MM.1S (cell line): ENCODE results near the gene NOL4L.

ENCODE experiments used
- CTCF ChIP-seq: fragments of 300-600 bp; sonication (generic); IDR thresholded peaks from 2 replicates; pipeline ENCODE4 v1.5.1; 2016; ENCODE audit warnings: antibody characterized with exemption, low read length, mixed read lengths
- EZH2 ChIP-seq: fragments of 300-600 bp; sonication (generic); optimal IDR thresholded peaks from 2 replicates; pipeline ENCODE3; 2017; ENCODE audit warnings: low read depth, mild to moderate bottlenecking, antibody characterized with exemption, low read length, mixed read lengths
- EZH2phosphoT487 ChIP-seq: fragments of 300-600 bp; sonication (generic); IDR thresholded peaks from 2 replicates; pipeline ENCODE4 v1.6.1; 2018; ENCODE audit warnings: antibody characterized with exemption, low read length

- no peak for TF ChIP-seq CTCF
- no peak for TF ChIP-seq EZH2phosphoT487
- no peak for TF ChIP-seq EZH2
These were observed 87.4 kb downstream of the NOL4L start for GRCh38 chr20:32497589-32498224.
